A549 (cell line): ENCODE results near the gene FAM180B. TPM values are rescaled to one million over a fixed set of nuclear protein-coding genes. Genes with fewer than 3 reads are reported as not detected.

Experiments used
- ATAC-seq, 2 experiments: fragments of 200-7000 bp in 1 of 2; fragments of >200 bp in 1 of 2; cut with Nextera tagmentation in 1 of 2; cut with Tn5 transposase in 1 of 2; 3 replicates each; pipeline versions ENCODE4 v1.8.0 to v1.9.1; 2018 to 2020; ENCODE audit warnings: mild to moderate bottlenecking in 1 of 2, moderate library complexity in 1 of 2
- CTCF ChIA-PET: fragments of 300-600 bp; sonication (Branson Sonifier 250); formaldehyde crosslinking; extraction: SDS; loops from one replicate; lab custom pipeline; 2021; ENCODE audit warnings: antibody characterized with exemption, inconsistent platforms; lab: Yijun Ruan, JAX
- POLR2A ChIA-PET: fragments of 350-600 bp; formaldehyde crosslinking; extraction: SDS; loops from one replicate; lab custom pipeline; 2021; ENCODE audit warnings: antibody characterized with exemption, inconsistent platforms; lab: Yijun Ruan, JAX
- DNase-seq, 2 experiments: peaks; one replicate each; pipeline versions ENCODE4 v3.0.0 to v3.0.0-alpha.2; 2011 to 2016; ENCODE audit warnings: low read depth in 1 of 2, low spot score in 1 of 2
- FAIRE-seq: peaks from 2 replicates; lab custom pipeline; 2011; peaks lifted over from hg19 to GRCh38; lab: Jason Lieb, UNC
- H3K27ac ChIP-seq, 2 experiments: fragments of >200 bp; sonication (Bioruptor Twin); formaldehyde crosslinking; 3 replicates each; pipeline ENCODE4 v1.5.1; 2016 to 2017
- H3K4me1 ChIP-seq: fragments of >200 bp; sonication (Bioruptor Twin); formaldehyde crosslinking; 3 replicates; pipeline ENCODE4 v1.6.1; 2016
- H3K4me2 ChIP-seq: fragments of >200 bp; sonication (Bioruptor Twin); formaldehyde crosslinking; 3 replicates; pipeline ENCODE4 v1.6.1; 2016
- H3K4me3 ChIP-seq: fragments of >200 bp; sonication (Bioruptor Twin); formaldehyde crosslinking; 3 replicates; pipeline ENCODE4 v1.5.1; 2016
- H3K9me3 ChIP-seq: fragments of >200 bp; sonication (Bioruptor Twin); formaldehyde crosslinking; 3 replicates; pipeline ENCODE4 v1.6.1; 2016
- CHD2 ChIP-seq: fragments of 150-350 bp; IDR thresholded peaks from 2 replicates; pipeline ENCODE4 v1.6.1; 2014; ENCODE audit warnings: low read length; ENCODE audit not compliant: partially characterized antibody
- EHF ChIP-seq: fragments of 250-450 bp; sonication (Bioruptor Pico); IDR thresholded peaks from 2 replicates; pipeline ENCODE4 v1.5.0; 2020; ENCODE audit warnings: mild to moderate bottlenecking
- FOSB ChIP-seq: fragments of 250-450 bp; sonication (Bioruptor Pico); IDR thresholded peaks from 2 replicates; pipeline ENCODE4 v1.5.0; 2020; ENCODE audit warnings: mild to moderate bottlenecking, moderate library complexity
- FOXS1 ChIP-seq: fragments of 250-450 bp; sonication (Bioruptor Pico); IDR thresholded peaks from 2 replicates; pipeline ENCODE4 v1.5.0; 2020; ENCODE audit warnings: mild to moderate bottlenecking, moderate library complexity
- GATA3 ChIP-seq: IDR thresholded peaks from 2 replicates; pipeline ENCODE4 v1.6.1; 2012; ENCODE audit warnings: borderline replicate concordance
- HDAC2 ChIP-seq: fragments of 200-600 bp; sonication (generic); IDR thresholded peaks from 2 replicates; pipeline ENCODE4 v1.6.1; 2016
- HOXB13 ChIP-seq: fragments of 250-450 bp; sonication (Bioruptor Pico); IDR thresholded peaks from 2 replicates; pipeline ENCODE4 v1.5.0; 2020; ENCODE audit warnings: low read depth, mild to moderate bottlenecking, moderate library complexity
- HOXB5 ChIP-seq: fragments of 250-450 bp; sonication (Bioruptor Pico); IDR thresholded peaks from 2 replicates; pipeline ENCODE4 v1.5.0; 2020; ENCODE audit warnings: mild to moderate bottlenecking, moderate library complexity
- JUN ChIP-seq, 2 experiments: fragments of >200 bp; sonication (Bioruptor Twin); formaldehyde crosslinking; IDR thresholded peaks; 2 replicates in 1 of 2; 3 replicates in 1 of 2; pipeline ENCODE4 v1.6.1; 2016 to 2017
- KDM5A ChIP-seq: fragments of 200-600 bp; sonication (generic); IDR thresholded peaks from 2 replicates; pipeline ENCODE4 v1.6.1; 2016; ENCODE audit warnings: antibody characterized with exemption, mild to moderate bottlenecking
- MAFK ChIP-seq: fragments of 450-650 bp; IDR thresholded peaks from 2 replicates; pipeline ENCODE4 v1.6.1; 2014; ENCODE audit not compliant: partially characterized antibody
- PHF8 ChIP-seq: fragments of 200-600 bp; sonication (generic); IDR thresholded peaks from 2 replicates; pipeline ENCODE4 v1.6.1; 2016; ENCODE audit warnings: low read depth, mild to moderate bottlenecking, antibody characterized with exemption, moderate library complexity, borderline replicate concordance
- POLR2A ChIP-seq: IDR thresholded peaks from 2 replicates; pipeline ENCODE4 v1.6.1; 2012; ENCODE audit warnings: mild to moderate bottlenecking, low read length
- TP53 ChIP-seq: fragments of 250-450 bp; sonication (Bioruptor Pico); IDR thresholded peaks from 2 replicates; pipeline ENCODE4 v1.5.0; 2021; ENCODE audit warnings: mild to moderate bottlenecking, moderate library complexity
- ZC3H11A ChIP-seq: fragments of 450-650 bp; IDR thresholded peaks from 2 replicates; pipeline ENCODE4 v1.6.1; 2014; ENCODE audit warnings: antibody characterized with exemption, mild to moderate bottlenecking
- ZFP36 ChIP-seq: fragments of 450-650 bp; IDR thresholded peaks from 2 replicates; pipeline ENCODE4 v1.6.1; 2014; ENCODE audit warnings: borderline replicate concordance; ENCODE audit not compliant: partially characterized antibody
- ZNF302 ChIP-seq: fragments of 250-450 bp; sonication (Bioruptor Pico); IDR thresholded peaks from 2 replicates; pipeline ENCODE4 v1.9.0; 2021; ENCODE audit warnings: inconsistent platforms, mild to moderate bottlenecking, moderate library complexity
- WGBS: methylation state at CpG from one replicate; pipeline ENCODE4 v1.1.6; 2017; ENCODE audit errors: missing lambda C conversion rate; 5-methylcytosine and 5-hydroxymethylcytosine counted together
- polyA plus RNA-seq, 4 experiments: library from polyadenylated mRNA; depleted of rRNA in 3 of 4; stranded (reverse); fragments of >200 nt; fragmentation: RNase III in 1 of 4; extraction: RNeasy Plus Mini Kit Qiagen cat#74134 plus additional on column Dnase treatment in 1 of 4; gene quantifications; 2 replicates in 3 of 4; 3 replicates in 1 of 4; pipeline ENCODE4 v1.2.3, GENCODE V29; 2011 to 2017
- TF ChIP-seq, protein P1 (sequence below): fragments of 200-600 bp; sonication (generic); IDR thresholded peaks from 2 replicates; pipeline ENCODE4 v1.6.1; 2016; ENCODE audit warnings: antibody characterized with exemption, mild to moderate bottlenecking, moderate library complexity
- TF ChIP-seq, protein P2 (sequence below): fragments of >200 bp; sonication (Bioruptor Twin); formaldehyde crosslinking; IDR thresholded peaks from 3 replicates; pipeline ENCODE4 v1.6.1; 2016
- TF ChIP-seq, protein P3 (sequence below): fragments of 150-350 bp; IDR thresholded peaks from 2 replicates; pipeline ENCODE4 v1.6.1; 2014; ENCODE audit warnings: low read depth, mild to moderate bottlenecking, low read length
- TF ChIP-seq, protein P4 (sequence below): fragments of 250-450 bp; sonication (Bioruptor Pico); IDR thresholded peaks from 2 replicates; pipeline ENCODE4 v1.5.0; 2020; ENCODE audit warnings: low read depth, mild to moderate bottlenecking, moderate library complexity
- TF ChIP-seq, protein P5 (sequence below): IDR thresholded peaks from 2 replicates; pipeline ENCODE4 v1.6.1; 2012
- TF ChIP-seq, protein P6 (sequence below): IDR thresholded peaks from 2 replicates; pipeline ENCODE4 v1.6.1; 2012; ENCODE audit warnings: low read depth, borderline replicate concordance

The FAM180B gene
- polyA plus RNA-seq, 2 of the 4 experiments (the other 2 are of a cell fraction) = not detected

DNA sequence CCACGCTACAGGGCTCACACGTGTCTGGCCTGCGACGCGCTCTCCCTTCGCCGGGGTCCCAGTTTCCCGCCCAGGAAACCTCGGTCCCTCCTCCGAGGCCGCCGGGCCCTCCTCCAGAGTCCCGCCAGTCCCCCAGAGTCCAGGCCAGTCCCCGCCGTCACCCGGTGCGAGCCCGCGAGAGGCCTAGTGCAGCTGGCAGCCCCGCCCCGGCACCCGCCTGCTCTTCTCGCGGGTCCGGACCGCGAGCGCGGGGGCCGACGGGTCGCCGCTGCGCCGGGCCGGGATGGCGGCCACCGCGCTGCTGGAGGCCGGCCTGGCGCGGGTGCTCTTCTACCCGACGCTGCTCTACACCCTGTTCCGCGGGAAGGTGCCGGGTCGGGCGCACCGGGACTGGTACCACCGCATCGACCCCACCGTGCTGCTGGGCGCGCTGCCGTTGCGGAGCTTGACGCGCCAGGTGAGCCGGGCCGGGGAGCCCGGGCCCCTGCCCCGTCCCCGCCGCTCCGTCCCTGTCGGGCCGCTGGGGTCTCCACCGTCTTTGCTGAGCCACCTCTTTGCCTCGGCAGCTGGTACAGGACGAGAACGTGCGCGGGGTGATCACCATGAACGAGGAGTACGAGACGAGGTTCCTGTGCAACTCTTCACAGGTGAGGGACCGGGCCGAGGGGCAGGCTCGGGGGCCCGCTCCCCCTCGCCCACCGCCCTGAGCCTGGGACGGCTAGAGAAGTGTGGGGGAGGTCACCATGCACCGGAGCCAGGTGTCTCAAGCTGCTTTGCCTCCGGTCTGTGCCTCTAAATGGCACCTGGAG is 20.9 kb upstream of the FAM180B start, which contains the start of gene PTPMT1:
Gene PTPMT1, plus strand, starts transcription at position 260 of the 809 bp plus-strand sequence. Its CDS starts 24 bp downstream, at position 284.
- Histone ChIP-seq H3K9me3 (no peaks in the 10 kb centered on the region), H3K4me3 (peak within 1 kb of the TSS; percentile 92), H3K4me2 (peak within 1 kb of the TSS; percentile 98)
- peak; percentile 55 to 70 for DNase-seq
- 14% methylated on average over 15 of the region's 86 CpGs for WGBS
- TF ChIP-seq, protein P1, sequence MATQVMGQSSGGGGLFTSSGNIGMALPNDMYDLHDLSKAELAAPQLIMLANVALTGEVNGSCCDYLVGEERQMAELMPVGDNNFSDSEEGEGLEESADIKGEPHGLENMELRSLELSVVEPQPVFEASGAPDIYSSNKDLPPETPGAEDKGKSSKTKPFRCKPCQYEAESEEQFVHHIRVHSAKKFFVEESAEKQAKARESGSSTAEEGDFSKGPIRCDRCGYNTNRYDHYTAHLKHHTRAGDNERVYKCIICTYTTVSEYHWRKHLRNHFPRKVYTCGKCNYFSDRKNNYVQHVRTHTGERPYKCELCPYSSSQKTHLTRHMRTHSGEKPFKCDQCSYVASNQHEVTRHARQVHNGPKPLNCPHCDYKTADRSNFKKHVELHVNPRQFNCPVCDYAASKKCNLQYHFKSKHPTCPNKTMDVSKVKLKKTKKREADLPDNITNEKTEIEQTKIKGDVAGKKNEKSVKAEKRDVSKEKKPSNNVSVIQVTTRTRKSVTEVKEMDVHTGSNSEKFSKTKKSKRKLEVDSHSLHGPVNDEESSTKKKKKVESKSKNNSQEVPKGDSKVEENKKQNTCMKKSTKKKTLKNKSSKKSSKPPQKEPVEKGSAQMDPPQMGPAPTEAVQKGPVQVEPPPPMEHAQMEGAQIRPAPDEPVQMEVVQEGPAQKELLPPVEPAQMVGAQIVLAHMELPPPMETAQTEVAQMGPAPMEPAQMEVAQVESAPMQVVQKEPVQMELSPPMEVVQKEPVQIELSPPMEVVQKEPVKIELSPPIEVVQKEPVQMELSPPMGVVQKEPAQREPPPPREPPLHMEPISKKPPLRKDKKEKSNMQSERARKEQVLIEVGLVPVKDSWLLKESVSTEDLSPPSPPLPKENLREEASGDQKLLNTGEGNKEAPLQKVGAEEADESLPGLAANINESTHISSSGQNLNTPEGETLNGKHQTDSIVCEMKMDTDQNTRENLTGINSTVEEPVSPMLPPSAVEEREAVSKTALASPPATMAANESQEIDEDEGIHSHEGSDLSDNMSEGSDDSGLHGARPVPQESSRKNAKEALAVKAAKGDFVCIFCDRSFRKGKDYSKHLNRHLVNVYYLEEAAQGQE = peak; percentile 77
- TF ChIP-seq, protein P2, sequence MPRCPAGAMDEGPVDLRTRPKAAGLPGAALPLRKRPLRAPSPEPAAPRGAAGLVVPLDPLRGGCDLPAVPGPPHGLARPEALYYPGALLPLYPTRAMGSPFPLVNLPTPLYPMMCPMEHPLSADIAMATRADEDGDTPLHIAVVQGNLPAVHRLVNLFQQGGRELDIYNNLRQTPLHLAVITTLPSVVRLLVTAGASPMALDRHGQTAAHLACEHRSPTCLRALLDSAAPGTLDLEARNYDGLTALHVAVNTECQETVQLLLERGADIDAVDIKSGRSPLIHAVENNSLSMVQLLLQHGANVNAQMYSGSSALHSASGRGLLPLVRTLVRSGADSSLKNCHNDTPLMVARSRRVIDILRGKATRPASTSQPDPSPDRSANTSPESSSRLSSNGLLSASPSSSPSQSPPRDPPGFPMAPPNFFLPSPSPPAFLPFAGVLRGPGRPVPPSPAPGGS = peak; percentile 75; the same call in 1 of the 3 replicates
- TF ChIP-seq EHF (CRISPR knock-in tag) (peak; percentile 82; the same call in 1 of the 2 replicates), ZNF302 (no peak), ZFP36 (no peak), FOSB (CRISPR knock-in tag) (no peak), KDM5A (peak; percentile 66; the same call in 1 of the 2 replicates), ZC3H11A (no peak), CHD2 (peak; percentile 76), FOXS1 (CRISPR knock-in tag) (0 out of 2 replicates have a peak, but pooled peaks have one; percentile 39), HOXB5 (CRISPR knock-in tag) (peak; percentile 77), GATA3 (no peak), POLR2A (peak; percentile 87), JUN (IDR thresholded peaks at IDR 0.05) (peak; percentile 39 to 77; a peak in 4 of 5 replicates), HDAC2 (no peak), TP53 (CRISPR knock-in tag) (peak; percentile 75), MAFK (no peak), HOXB13 (CRISPR knock-in tag) (peak; percentile 85), PHF8 (peak; percentile 97)
- TF ChIP-seq, protein P3, sequence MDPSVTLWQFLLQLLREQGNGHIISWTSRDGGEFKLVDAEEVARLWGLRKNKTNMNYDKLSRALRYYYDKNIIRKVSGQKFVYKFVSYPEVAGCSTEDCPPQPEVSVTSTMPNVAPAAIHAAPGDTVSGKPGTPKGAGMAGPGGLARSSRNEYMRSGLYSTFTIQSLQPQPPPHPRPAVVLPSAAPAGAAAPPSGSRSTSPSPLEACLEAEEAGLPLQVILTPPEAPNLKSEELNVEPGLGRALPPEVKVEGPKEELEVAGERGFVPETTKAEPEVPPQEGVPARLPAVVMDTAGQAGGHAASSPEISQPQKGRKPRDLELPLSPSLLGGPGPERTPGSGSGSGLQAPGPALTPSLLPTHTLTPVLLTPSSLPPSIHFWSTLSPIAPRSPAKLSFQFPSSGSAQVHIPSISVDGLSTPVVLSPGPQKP = no peak
- TF ChIP-seq, protein P4, sequence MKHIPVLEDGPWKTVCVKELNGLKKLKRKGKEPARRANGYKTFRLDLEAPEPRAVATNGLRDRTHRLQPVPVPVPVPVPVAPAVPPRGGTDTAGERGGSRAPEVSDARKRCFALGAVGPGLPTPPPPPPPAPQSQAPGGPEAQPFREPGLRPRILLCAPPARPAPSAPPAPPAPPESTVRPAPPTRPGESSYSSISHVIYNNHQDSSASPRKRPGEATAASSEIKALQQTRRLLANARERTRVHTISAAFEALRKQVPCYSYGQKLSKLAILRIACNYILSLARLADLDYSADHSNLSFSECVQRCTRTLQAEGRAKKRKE (CRISPR knock-in tag) = peak; percentile 74
- TF ChIP-seq, protein P5, sequence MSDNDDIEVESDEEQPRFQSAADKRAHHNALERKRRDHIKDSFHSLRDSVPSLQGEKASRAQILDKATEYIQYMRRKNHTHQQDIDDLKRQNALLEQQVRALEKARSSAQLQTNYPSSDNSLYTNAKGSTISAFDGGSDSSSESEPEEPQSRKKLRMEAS = peak; percentile 94
- TF ChIP-seq, protein P6, sequence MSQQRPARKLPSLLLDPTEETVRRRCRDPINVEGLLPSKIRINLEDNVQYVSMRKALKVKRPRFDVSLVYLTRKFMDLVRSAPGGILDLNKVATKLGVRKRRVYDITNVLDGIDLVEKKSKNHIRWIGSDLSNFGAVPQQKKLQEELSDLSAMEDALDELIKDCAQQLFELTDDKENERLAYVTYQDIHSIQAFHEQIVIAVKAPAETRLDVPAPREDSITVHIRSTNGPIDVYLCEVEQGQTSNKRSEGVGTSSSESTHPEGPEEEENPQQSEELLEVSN = peak; percentile 98
- TF ChIP-seq, all 56 proteins: peak for 15
- Histone ChIP-seq H3K27ac (peak within 1 kb of the TSS; percentile 95 to 96), H3K4me1 (peaks cover 17% of the 10 kb centered on the region)
- ATAC-seq (peak; percentile 95 to 97), FAIRE-seq (no peak)
- ChIA-PET CTCF (interaction anchor here (1.1 to 3.4 kb wide), 6 partner anchors 8 to 151 kb away, joined by 3 to 15 read pairs (median 4); partner anchors contain the start of gene CELF1), POLR2A (interaction anchor here (0.6 to 1.9 kb wide), 3 partner anchors 8 to 21 kb away, joined by 3 to 6 read pairs (median 4); partner anchors contain the start of genes FAM180B, KBTBD4 and NDUFS3)
